Measurements from ENCODE around the gene PRMT9. TPM values are rescaled to one million over a fixed set of nuclear protein-coding genes. Genes with fewer than 3 reads are reported as not detected.

The PRMT9 gene
- total RNA-seq, 1 experiment from 2014 or later, result 10.5 TPM

DNA sequence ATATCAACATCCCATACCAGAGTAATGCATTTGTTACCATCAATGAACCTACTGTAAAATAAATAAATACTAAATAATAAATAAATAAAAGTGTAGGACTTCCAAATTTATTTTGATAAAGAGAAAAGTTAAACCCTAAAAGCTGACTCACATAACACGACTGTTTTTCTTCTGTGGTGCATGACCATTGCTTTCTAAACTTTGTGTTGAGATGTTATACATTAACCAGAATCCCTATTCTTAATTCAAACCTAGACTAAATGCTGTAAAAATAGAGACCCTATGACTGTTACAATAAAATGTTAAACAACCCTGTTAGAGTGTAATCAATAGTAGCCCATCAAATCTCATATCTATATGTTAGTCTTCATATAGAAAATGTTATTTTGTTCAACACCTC, 20.9 kb upstream of the PRMT9 start:
- H3K27ac ChIP-seq (ENCODE audit: insufficient read length, low read depth, low read length), result no peak overlapping the region
- DNase-seq, result no peak
- Mint-ChIP-seq H3K27me3 (ENCODE audit: low read depth) (no peaks in the 10 kb centered on the region; the same call in 1 of the 2 replicates), H3K27ac (no peak overlapping the region), H3K4me1 (peaks cover 4 to 7% of the 10 kb centered on the region in 2 experiments; a peak in 3 of 4 replicates), H3K4me3 (no peak overlapping the region), H3K36me3 (ENCODE audit: insufficient read depth in 1 of 3, low read depth in 3 of 3) (no peaks in the 10 kb centered on the region), H3K9me3 (peaks cover 0 to 2% of the 10 kb centered on the region in 2 experiments; a peak in 2 of 5 replicates)
- H3K4me2 ChIP-seq (ENCODE audit: insufficient read depth, insufficient read length, low read length), result no peak overlapping the region
- no peak overlapping the region for H3K4ac ChIP-seq (ENCODE audit: low read depth, low read length)
- no peak overlapping the region for H3K56ac ChIP-seq (ENCODE audit: insufficient read length, low read depth, low read length)
- no peak overlapping the region for H2BK15ac ChIP-seq (ENCODE audit: low read depth, low read length)
- H3K4me1 ChIP-seq (ENCODE audit: insufficient read depth, low read length), result no peaks in the 10 kb centered on the region
- H2BK12ac ChIP-seq (ENCODE audit: insufficient read length, low read depth, low read length), result no peak overlapping the region
- H4K20me1 ChIP-seq (ENCODE audit: control insufficient read depth, insufficient read depth, insufficient read length), result no peaks in the 10 kb centered on the region
- H3T11ph ChIP-seq (ENCODE audit: low read length), result no peak overlapping the region
- no peaks in the 10 kb centered on the region for H3K23me2 ChIP-seq (ENCODE audit: insufficient read length, low read depth, low read length, poor library complexity, severe bottlenecking)
- H3K14ac ChIP-seq (ENCODE audit: insufficient read depth, low read length), result no peak overlapping the region
- no peak overlapping the region for H4K8ac ChIP-seq (replicated peaks; ENCODE audit: insufficient read length, low read depth, low read length)
- H2BK120ac ChIP-seq (ENCODE audit: low read depth, low read length, poor library complexity, severe bottlenecking), result no peak overlapping the region
- no peak overlapping the region for H2BK5ac ChIP-seq (ENCODE audit: insufficient read length, low read length)
- no peak overlapping the region for H4K91ac ChIP-seq (ENCODE audit: insufficient read length, low read depth, low read length)
- no peak overlapping the region for H4K5ac ChIP-seq (ENCODE audit: insufficient read length, low read depth, low read length)
- H2AK5ac ChIP-seq (ENCODE audit: insufficient read length, low read length), result no peak overlapping the region
- H3K9ac ChIP-seq (ENCODE audit: extremely low read depth, insufficient read length, low read length), result no peak overlapping the region
- no peak overlapping the region for H2AFZ ChIP-seq (ENCODE audit: low read length)
- no peaks in the 10 kb centered on the region for H3K9me3 ChIP-seq (ENCODE audit: control insufficient read depth, low read depth, low read length)
- H2BK20ac ChIP-seq (ENCODE audit: low read depth, low read length, poor library complexity, severe bottlenecking), result no peak overlapping the region
- H3K23ac ChIP-seq (ENCODE audit: insufficient read length, low read depth, low read length), result no peak overlapping the region
- no peaks in the 10 kb centered on the region for H3K79me1 ChIP-seq (ENCODE audit: insufficient read depth, low read depth, low read length, poor library complexity, severe bottlenecking)
- no peaks in the 10 kb centered on the region for H3K27me3 ChIP-seq (ENCODE audit: insufficient read depth, low read length)
- WGBS (ENCODE audit: extremely low coverage, insufficient read length, low lambda C conversion rate), result no CpG with 5 or more reads among the region's 1 CpG
- H3K18ac ChIP-seq (ENCODE audit: insufficient read length, low read depth, low read length), result no peak overlapping the region
- TF ChIP-seq, protein P1, sequence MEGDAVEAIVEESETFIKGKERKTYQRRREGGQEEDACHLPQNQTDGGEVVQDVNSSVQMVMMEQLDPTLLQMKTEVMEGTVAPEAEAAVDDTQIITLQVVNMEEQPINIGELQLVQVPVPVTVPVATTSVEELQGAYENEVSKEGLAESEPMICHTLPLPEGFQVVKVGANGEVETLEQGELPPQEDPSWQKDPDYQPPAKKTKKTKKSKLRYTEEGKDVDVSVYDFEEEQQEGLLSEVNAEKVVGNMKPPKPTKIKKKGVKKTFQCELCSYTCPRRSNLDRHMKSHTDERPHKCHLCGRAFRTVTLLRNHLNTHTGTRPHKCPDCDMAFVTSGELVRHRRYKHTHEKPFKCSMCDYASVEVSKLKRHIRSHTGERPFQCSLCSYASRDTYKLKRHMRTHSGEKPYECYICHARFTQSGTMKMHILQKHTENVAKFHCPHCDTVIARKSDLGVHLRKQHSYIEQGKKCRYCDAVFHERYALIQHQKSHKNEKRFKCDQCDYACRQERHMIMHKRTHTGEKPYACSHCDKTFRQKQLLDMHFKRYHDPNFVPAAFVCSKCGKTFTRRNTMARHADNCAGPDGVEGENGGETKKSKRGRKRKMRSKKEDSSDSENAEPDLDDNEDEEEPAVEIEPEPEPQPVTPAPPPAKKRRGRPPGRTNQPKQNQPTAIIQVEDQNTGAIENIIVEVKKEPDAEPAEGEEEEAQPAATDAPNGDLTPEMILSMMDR (conservative IDR thresholded peaks at IDR 0.05), result no peak
- H3K79me2 ChIP-seq (ENCODE audit: insufficient read depth, low read length), result no peaks in the 10 kb centered on the region

All from H9 (cell line).